Spleen (tissue), 11 donors: Measurements from ENCODE around the gene MS4A18. TPM values are rescaled to one million over a fixed set of nuclear protein-coding genes. Genes with fewer than 3 reads are reported as not detected.

Experiments
- DNase-seq: peaks from one replicate; pipeline ENCODE4 v3.0.0-alpha.2; 2020
- H3K27ac ChIP-seq, 8 donors: fragments of 200-600 bp; sonication (generic) in 7 of 8; 1 replicate in 4 of 8; 2 replicates in 4 of 8; pipeline versions ENCODE4 v1.5.0 to v1.8.0; 2016 to 2021; ENCODE audit warnings: inconsistent platforms in 4 of 8, mild to moderate bottlenecking in 4 of 8, moderate library complexity in 1 of 8
- H3K27me3 ChIP-seq, 7 donors: fragments of 200-600 bp; sonication (generic) in 6 of 7; replicated peaks in 1 of 7; 1 replicate in 4 of 7; 2 replicates in 3 of 7; pipeline versions ENCODE4 v1.5.0 to v1.8.0; 2016 to 2021; ENCODE audit warnings: inconsistent platforms in 3 of 7, mild to moderate bottlenecking in 1 of 7
- H3K36me3 ChIP-seq, 6 donors: fragments of 200-600 bp; sonication (generic) in 5 of 6; 1 replicate in 4 of 6; 2 replicates in 2 of 6; pipeline versions ENCODE4 v1.5.0 to v1.8.0; 2016 to 2021; ENCODE audit warnings: inconsistent platforms in 2 of 6
- H3K4me1 ChIP-seq, 6 donors: fragments of 200-600 bp; sonication (generic) in 5 of 6; 1 replicate in 3 of 6; 2 replicates in 3 of 6; pipeline versions ENCODE4 v1.5.0 to v1.8.0; 2016 to 2021; ENCODE audit warnings: inconsistent platforms in 3 of 6
- H3K4me3 ChIP-seq, 8 donors: fragments of 200-600 bp; sonication (generic) in 7 of 8; 1 replicate in 4 of 8; 2 replicates in 4 of 8; pipeline versions ENCODE4 v1.5.0 to v1.8.0; 2016 to 2021; ENCODE audit warnings: inconsistent platforms in 4 of 8, mild to moderate bottlenecking in 4 of 8, moderate library complexity in 2 of 8
- H3K9me3 ChIP-seq, 8 donors: fragments of 200-600 bp; sonication (generic) in 7 of 8; 1 replicate in 4 of 8; 2 replicates in 4 of 8; pipeline versions ENCODE4 v1.5.0 to v1.8.0; 2016 to 2021; ENCODE audit warnings: inconsistent platforms in 4 of 8
- CTCF ChIP-seq, 11 experiments: fragments of 200-600 bp in 7 of 11; fragments of 450-650 bp in 4 of 11; sonication (generic) in 4 of 11; IDR thresholded peaks in 8 of 11; conservative IDR thresholded peaks in 3 of 11; 1 replicate in 7 of 11; 2 replicates in 4 of 11; pipeline versions ENCODE4 v1.4.0 to v1.8.0; 2016 to 2021; ENCODE audit warnings: antibody characterized with exemption in 11 of 11, inconsistent platforms in 4 of 11, mild to moderate bottlenecking in 1 of 11
- POLR2A ChIP-seq, 3 donors: fragments of 450-650 bp; IDR thresholded peaks; one replicate each; pipeline ENCODE4 v1.5.1; 2017; ENCODE audit warnings: antibody characterized with exemption in 3 of 3, mild to moderate bottlenecking in 1 of 3
- POLR2AphosphoS5 ChIP-seq, 3 donors: sonication (generic); formaldehyde crosslinking; IDR thresholded peaks; one replicate each; pipeline ENCODE4 v1.5.1; 2017; ENCODE audit warnings: antibody characterized with exemption in 3 of 3
- WGBS, 5 donors: extraction: QIAGEN DNeasy Blood & Tissue Kit in 3 of 5; methylation state at CpG; one replicate each; pipeline versions ENCODE4 v1.1.5 to v1.1.7; 2013 to 2018; 5-methylcytosine and 5-hydroxymethylcytosine counted together
- intact Hi-C: fragments of 100-400 bp; cut with DNase I; formaldehyde crosslinking; loops from one replicate; pipeline ENCODE4 v1.15.0; 2023; ENCODE audit warnings: low total_unique reads
- polyA plus RNA-seq, 3 donors: library from polyadenylated mRNA; stranded (reverse); fragments of 200-250 nt; gene quantifications; one replicate each; pipeline ENCODE4 v1.2.1, GENCODE V29; 2013
- total RNA-seq, 7 donors: library from RNA; depleted of rRNA in 3 of 7; stranded (reverse); fragments of >200 nt in 3 of 7; fragmentation: NEBNext Ultra II Directional in 4 of 7; extraction: Animal tissue kit (Norgen Biotek cat#: 25700) in 4 of 7; gene quantifications; one replicate each; pipeline versions ENCODE4 v1.1.0 to v1.2.1, GENCODE V29; 2016 to 2021
- donor health status: healthy with polysubstance abuse.
- donor health status: DM: no; HTN: no; CAD: no; lungs with moderate emphysema.
- donor health status: DM: no; HTN: no; CAD: no.
- donor health status: Bipolar disorder and iron deficiency.
- donor health status: healthy.
- donor health status: DM: no; HTN: no; CAD: no.
- donor health status: DM: yes; HTN: yes; CAD: no.

The MS4A18 gene
- total and polyA plus RNA-seq, 10 donors: not detected

DNA sequence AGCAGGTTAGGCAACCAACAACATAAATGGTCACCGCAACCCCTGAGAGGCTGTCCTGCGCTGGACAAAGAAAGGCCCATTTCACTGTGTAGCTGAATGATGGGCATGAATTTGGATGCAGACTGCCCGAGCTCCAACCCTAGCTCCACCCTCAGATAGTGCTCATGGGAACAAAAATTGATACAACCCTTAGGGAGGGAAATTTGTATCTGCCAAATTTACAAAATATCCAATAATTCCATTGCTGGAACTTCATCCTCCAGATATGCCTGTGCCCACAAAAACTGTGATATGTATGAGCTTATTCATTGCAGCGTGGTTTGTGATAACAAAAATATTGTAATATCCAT lies 23.1 kb upstream of the MS4A18 start:
- no peak overlapping the region for H3K27ac ChIP-seq
- no peaks in the 10 kb centered on the region for H3K27me3 ChIP-seq
- DNase-seq: no peak
- 64 to 78% (median 67%) methylated on average over 4 of the region's 4 CpGs for WGBS, 5 donors
- TF ChIP-seq POLR2AphosphoS5 (IDR thresholded peaks at IDR 0.05): no peak
- TF ChIP-seq CTCF (IDR thresholded peaks at IDR 0.05 in 8 of 11, conservative IDR thresholded peaks at IDR 0.05 in 3 of 11): no peak
- no peak for TF ChIP-seq POLR2A (IDR thresholded peaks at IDR 0.05)
- no peaks in the 10 kb centered on the region for H3K4me1 ChIP-seq
- no peaks in the 10 kb centered on the region for H3K9me3 ChIP-seq
- no peaks in the 10 kb centered on the region for H3K36me3 ChIP-seq
- no peak overlapping the region for H3K4me3 ChIP-seq
- intact Hi-C loops: no loop called here

- Histone ChIP-seq H3K4me3 (no peak overlapping the region), H3K4me1 (no peaks in the 10 kb centered on the region), H3K27me3 (peaks cover 0 to 2% (median 0%) of the 10 kb centered on the region in 7 donors), H3K27ac (no peak overlapping the region), H3K9me3 (no peaks in the 10 kb centered on the region), H3K36me3 (no peaks in the 10 kb centered on the region)
- no peak for DNase-seq
- intact Hi-C loops: no loop called here
- no peak for TF ChIP-seq CTCF (IDR thresholded peaks at IDR 0.05 in 8 of 11, conservative IDR thresholded peaks at IDR 0.05 in 3 of 11)
- 88 to 92% (median 92%) methylated on average over 10 to 12 of the region's 12 CpGs for WGBS, 5 donors
Measured at GRCh38 chr11:60703374-60703773, 21.1 kb upstream of the MS4A18 start.

- 65 to 91% (median 78%) methylated on average over 5 of the region's 5 CpGs for WGBS, 5 donors
- Histone ChIP-seq H3K27me3 (peaks cover 0 to 2% (median 0%) of the 10 kb centered on the region in 7 donors), H3K4me3 (no peak overlapping the region), H3K27ac (no peak overlapping the region), H3K36me3 (no peaks in the 10 kb centered on the region), H3K4me1 (no peaks in the 10 kb centered on the region), H3K9me3 (no peaks in the 10 kb centered on the region)
- DNase-seq: no peak
- intact Hi-C loops: no loop called here
- TF ChIP-seq POLR2AphosphoS5 (IDR thresholded peaks at IDR 0.05) (no peak), POLR2A (IDR thresholded peaks at IDR 0.05) (no peak), CTCF (IDR thresholded peaks at IDR 0.05 in 8 of 11, conservative IDR thresholded peaks at IDR 0.05 in 3 of 11) (no peak)
Measured at GRCh38 chr11:60705895-60706294, 18.6 kb upstream of the MS4A18 start.

DNA sequence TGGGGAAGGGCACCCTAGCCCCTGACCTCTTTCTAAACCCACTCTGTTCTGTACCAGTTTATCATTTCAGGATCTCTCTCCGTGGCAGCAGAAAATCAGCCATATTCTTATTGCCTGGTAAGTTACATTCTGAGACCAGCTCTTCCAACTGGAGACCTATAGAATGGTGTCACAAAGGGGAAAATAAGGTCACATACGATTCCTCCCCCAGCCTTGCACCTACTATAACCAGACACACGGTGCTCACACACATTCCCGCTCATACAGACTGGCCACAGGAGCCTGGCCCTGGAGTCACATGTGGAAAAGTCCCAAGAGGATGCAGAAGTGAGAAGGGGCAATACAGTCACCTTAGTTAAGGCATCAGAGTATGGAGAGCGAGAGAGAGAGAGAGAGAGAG lies 17.6 kb upstream of the MS4A18 start:
- no peak overlapping the region for H3K27ac ChIP-seq
- intact Hi-C loops: no loop called here
- 73 to 93% (median 78%) methylated on average over 5 of the region's 5 CpGs for WGBS, 5 donors
- peaks cover 0 to 2% (median 0%) of the 10 kb centered on the region in 7 donors for H3K27me3 ChIP-seq
- no peak for TF ChIP-seq POLR2A (IDR thresholded peaks at IDR 0.05)
- no peak for TF ChIP-seq POLR2AphosphoS5 (IDR thresholded peaks at IDR 0.05)
- TF ChIP-seq CTCF (IDR thresholded peaks at IDR 0.05 in 8 of 11, conservative IDR thresholded peaks at IDR 0.05 in 3 of 11): no peak
- H3K36me3 ChIP-seq: no peaks in the 10 kb centered on the region
- no peak for DNase-seq
- no peak overlapping the region for H3K4me3 ChIP-seq
- no peaks in the 10 kb centered on the region for H3K4me1 ChIP-seq
- no peaks in the 10 kb centered on the region for H3K9me3 ChIP-seq
